ENCODE results near the gene ACTR10. TPM values are rescaled to one million over a fixed set of nuclear protein-coding genes. Genes with fewer than 3 reads are reported as not detected.
A peak's percentile ranks its signal among the peaks of the same experiment; 100 is the strongest.

Gene ACTR10
- total and polyA plus RNA-seq, 4 donors: 98.0 to 148 (median 136) TPM

DNA sequence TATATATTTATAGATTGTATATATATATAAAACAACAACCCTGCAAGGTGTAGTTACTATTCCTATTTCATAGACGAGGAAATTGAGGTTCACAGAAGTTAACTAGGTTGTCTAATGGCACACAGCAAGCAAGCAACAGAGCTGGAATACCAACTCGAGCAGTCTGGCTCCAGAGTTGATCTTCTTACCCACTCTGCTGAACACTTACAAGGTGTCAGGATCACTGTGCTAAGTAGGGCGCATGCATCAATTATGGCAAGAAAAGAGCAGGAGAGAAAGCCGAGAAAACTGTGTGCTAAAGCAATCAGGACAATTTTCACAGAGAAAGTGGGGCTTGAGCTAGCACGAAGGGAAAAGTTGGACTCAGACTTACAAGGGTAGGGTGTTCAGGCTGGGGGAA is 32.1 kb upstream of the ACTR10 start:
- Histone ChIP-seq H3K4me1 (ENCODE audit: control insufficient read depth, insufficient read depth, low read length) (no peaks in the 10 kb centered on the region), H3K27me3 (ENCODE audit: control insufficient read depth, insufficient read depth, low read length) (no peaks in the 10 kb centered on the region), H3K4me3 (ENCODE audit: low read depth, low read length) (no peak overlapping the region), H3K36me3 (ENCODE audit: control insufficient read depth, insufficient read depth, low read length) (no peaks in the 10 kb centered on the region), H3K9me3 (ENCODE audit: control insufficient read depth, insufficient read depth, low read length) (no peaks in the 10 kb centered on the region), H3K27ac (ENCODE audit: low read depth, low read length) (no peak overlapping the region)
- DNase-seq (ENCODE audit: low read depth in 4 of 6, low spot score in 6 of 6): no peak
- WGBS (ENCODE audit: insufficient coverage): 85% methylated on average over 4 of the region's 5 CpGs

DNA sequence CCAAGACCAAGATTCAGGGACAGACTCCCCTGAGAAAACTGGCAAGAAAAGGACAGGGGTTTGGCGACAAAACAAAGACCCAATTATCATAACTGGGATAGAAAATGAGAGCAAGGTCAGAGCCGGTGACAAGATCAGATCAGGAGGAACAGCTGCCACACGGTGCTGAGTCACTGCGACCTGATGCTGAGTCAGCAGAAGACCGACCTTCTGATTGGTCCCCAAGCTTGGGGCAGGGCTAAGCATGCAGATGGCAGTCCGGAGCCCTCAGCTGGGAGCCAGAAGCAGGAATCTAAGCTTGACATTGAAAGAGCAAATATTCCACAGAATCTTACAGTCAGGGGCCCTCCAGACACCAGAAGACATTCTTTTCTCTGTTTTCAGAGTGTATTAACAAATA is 28.9 kb upstream of the ACTR10 start:
- H3K36me3 ChIP-seq (ENCODE audit: control insufficient read depth, insufficient read depth, low read length): no peaks in the 10 kb centered on the region
- WGBS (ENCODE audit: insufficient coverage): 25% methylated on average over 6 of the region's 6 CpGs
- no peak overlapping the region for H3K27ac ChIP-seq (ENCODE audit: low read depth, low read length)
- no peaks in the 10 kb centered on the region for H3K9me3 ChIP-seq (ENCODE audit: control insufficient read depth, insufficient read depth, low read length)
- H3K4me1 ChIP-seq (ENCODE audit: control insufficient read depth, insufficient read depth, low read length): no peaks in the 10 kb centered on the region
- no peak overlapping the region for H3K4me3 ChIP-seq (ENCODE audit: low read depth, low read length)
- peak in 2 of 6 donors; percentile 29 to 30 for DNase-seq (ENCODE audit: low read depth in 4 of 6, low spot score in 6 of 6)
- no peaks in the 10 kb centered on the region for H3K27me3 ChIP-seq (ENCODE audit: control insufficient read depth, insufficient read depth, low read length)

DNA sequence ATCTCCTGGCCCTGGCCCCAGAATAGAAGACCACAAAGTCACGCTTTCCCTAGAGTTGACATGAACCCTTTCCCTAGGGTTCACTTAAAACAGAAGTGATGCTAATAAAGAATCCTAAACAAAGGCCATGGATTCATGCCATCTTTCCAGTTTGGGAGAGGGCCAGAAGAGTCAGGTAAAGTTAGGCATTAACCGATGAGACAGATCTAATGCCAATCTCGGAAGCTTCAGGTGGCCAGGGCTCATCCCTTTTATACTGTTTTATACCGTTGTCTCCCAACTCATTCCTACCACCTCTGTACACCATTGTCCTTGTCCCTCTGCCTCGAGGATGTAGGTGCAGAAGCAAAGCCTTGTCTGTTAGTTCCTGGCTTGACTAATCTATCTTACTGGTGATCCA is 22.8 kb upstream of the ACTR10 start:
- no peaks in the 10 kb centered on the region for H3K9me3 ChIP-seq (ENCODE audit: control insufficient read depth, insufficient read depth, low read length)
- no peak overlapping the region for H3K27ac ChIP-seq (ENCODE audit: low read depth, low read length)
- DNase-seq (ENCODE audit: low read depth in 4 of 6, low spot score in 6 of 6): no peak
- H3K36me3 ChIP-seq (ENCODE audit: control insufficient read depth, insufficient read depth, low read length): no peaks in the 10 kb centered on the region
- H3K4me3 ChIP-seq (ENCODE audit: low read depth, low read length): no peak overlapping the region
- H3K27me3 ChIP-seq (ENCODE audit: control insufficient read depth, insufficient read depth, low read length): no peaks in the 10 kb centered on the region
- H3K4me1 ChIP-seq (ENCODE audit: control insufficient read depth, insufficient read depth, low read length): no peaks in the 10 kb centered on the region
- WGBS (ENCODE audit: insufficient coverage): 85% methylated on average over 3 of the region's 5 CpGs

DNA sequence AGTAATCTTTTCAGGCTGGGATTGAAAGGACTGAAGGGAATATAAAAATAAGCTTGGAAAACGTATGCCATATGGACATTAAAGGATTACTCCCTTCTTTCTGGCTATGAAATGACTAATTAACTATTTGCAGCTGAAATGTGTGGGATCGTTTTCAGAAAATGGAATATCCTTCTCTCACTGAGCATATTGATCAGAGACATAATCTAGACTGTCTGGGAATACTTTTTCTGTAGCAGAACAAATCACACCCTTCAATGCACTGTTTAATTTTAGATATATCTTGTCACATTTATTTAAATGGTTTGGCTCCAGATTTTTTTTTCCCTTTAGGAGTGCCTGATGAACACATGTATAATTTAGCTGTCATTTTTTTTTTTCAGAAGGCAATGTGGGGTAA is 10.8 kb upstream of the ACTR10 start:
- no peaks in the 10 kb centered on the region for H3K4me1 ChIP-seq (ENCODE audit: control insufficient read depth, insufficient read depth, low read length)
- no peak overlapping the region for H3K4me3 ChIP-seq (ENCODE audit: low read depth, low read length)
- H3K27me3 ChIP-seq (ENCODE audit: control insufficient read depth, insufficient read depth, low read length): no peaks in the 10 kb centered on the region
- no peak overlapping the region for H3K27ac ChIP-seq (ENCODE audit: low read depth, low read length)
- WGBS (ENCODE audit: insufficient coverage): no CpG with 5 or more reads among the region's 2 CpGs
- H3K9me3 ChIP-seq (ENCODE audit: control insufficient read depth, insufficient read depth, low read length): no peaks in the 10 kb centered on the region
- H3K36me3 ChIP-seq (ENCODE audit: control insufficient read depth, insufficient read depth, low read length): no peaks in the 10 kb centered on the region
- DNase-seq (ENCODE audit: low read depth in 4 of 6, low spot score in 6 of 6): peak in 2 of 6 donors; percentile 23 to 70

DNA sequence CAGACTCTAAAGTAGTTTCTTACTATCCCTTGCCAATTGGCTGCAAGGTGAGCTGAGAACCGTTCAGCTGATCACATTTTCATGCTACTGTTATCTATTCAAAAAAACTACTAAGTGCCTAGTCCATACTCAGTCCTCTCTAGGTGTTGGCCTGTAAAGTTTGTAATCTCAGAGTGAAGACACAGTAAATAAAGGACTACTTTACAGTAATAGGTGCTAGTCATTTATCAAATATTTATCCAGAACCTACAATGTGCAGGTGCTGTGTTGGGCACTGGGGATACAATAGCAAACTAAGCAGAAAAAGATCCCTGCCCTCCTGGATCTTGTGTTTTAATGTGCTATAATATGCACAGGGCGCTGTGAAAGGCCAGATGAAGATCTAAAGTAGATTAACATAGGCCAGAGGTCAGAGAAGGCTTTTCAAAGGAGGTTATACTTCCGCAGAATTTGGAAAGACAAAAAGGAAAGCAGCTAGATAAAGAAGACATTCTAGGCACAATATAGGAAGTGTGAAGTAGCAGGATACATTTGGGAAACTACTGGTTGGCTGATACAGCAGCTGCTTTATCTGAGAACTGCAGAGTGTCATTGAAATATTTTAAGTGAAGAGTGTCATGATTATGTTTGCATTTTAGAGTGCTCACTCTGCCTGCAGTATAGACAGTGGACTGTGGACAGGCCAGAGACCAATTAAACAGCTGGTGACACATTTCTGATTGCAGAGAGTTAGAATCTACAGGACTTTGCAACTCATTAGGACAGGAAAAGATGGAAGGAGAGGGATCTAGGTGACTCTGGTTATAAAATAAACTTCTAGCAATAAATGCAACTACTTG is 8.0 kb upstream of the ACTR10 start:
- H3K4me3 ChIP-seq (ENCODE audit: low read depth, low read length): no peak overlapping the region
- WGBS (ENCODE audit: insufficient coverage): 71% methylated on average over 2 of the region's 3 CpGs
- H3K36me3 ChIP-seq (ENCODE audit: control insufficient read depth, insufficient read depth, low read length): no peaks in the 10 kb centered on the region
- no peaks in the 10 kb centered on the region for H3K27me3 ChIP-seq (ENCODE audit: control insufficient read depth, insufficient read depth, low read length)
- DNase-seq (ENCODE audit: low read depth in 4 of 6, low spot score in 6 of 6): no peak
- no peak overlapping the region for H3K27ac ChIP-seq (ENCODE audit: low read depth, low read length)
- no peaks in the 10 kb centered on the region for H3K4me1 ChIP-seq (ENCODE audit: control insufficient read depth, insufficient read depth, low read length)
- no peaks in the 10 kb centered on the region for H3K9me3 ChIP-seq (ENCODE audit: control insufficient read depth, insufficient read depth, low read length)

DNA sequence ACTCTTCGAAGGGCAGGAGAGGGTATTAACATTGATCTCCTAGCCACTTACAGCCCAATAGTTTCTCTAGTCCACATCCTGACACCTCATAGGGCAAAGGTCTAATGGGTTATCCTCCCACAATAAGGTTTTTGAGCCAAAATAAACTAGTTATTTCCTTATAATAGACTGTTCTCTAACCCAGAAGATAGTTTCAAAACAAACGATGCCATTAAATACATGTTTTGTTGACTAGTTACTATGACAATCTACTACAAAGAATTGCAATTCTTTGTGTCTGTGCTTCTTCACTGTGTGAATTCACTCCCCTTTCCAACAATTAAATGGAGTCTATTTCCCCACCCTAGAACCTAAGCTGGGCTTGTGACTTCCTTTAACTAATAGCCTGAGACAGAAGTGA is 6.4 kb upstream of the ACTR10 start:
- no peak for DNase-seq (ENCODE audit: low read depth in 4 of 6, low spot score in 6 of 6)
- Histone ChIP-seq H3K9me3 (ENCODE audit: control insufficient read depth, insufficient read depth, low read length) (no peaks in the 10 kb centered on the region), H3K27me3 (ENCODE audit: control insufficient read depth, insufficient read depth, low read length) (no peaks in the 10 kb centered on the region), H3K4me1 (ENCODE audit: control insufficient read depth, insufficient read depth, low read length) (no peaks in the 10 kb centered on the region), H3K36me3 (ENCODE audit: control insufficient read depth, insufficient read depth, low read length) (no peaks in the 10 kb centered on the region), H3K4me3 (ENCODE audit: low read depth, low read length) (no peak overlapping the region), H3K27ac (ENCODE audit: low read depth, low read length) (no peak overlapping the region)
- WGBS (ENCODE audit: insufficient coverage): no CpG with 5 or more reads among the region's 2 CpGs

DNA sequence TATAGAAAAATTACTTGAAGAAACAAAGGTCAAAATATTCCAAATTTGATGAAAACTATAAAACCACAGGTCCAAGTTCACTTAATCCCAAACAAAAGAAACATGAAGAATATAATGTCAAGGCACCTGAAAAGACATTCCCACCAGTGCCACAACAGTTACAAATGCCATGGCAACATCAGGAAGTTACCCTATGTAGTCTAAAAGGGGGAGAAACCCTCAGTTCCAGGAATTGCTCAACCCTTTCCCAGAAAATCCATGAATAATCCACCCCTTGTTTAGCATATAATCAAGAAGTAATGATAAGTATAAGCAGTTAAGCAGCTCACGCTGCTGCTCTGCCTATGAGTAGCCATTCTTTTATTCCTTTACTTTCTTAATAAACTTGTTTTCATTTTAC is 3.8 kb upstream of the ACTR10 start:
- WGBS (ENCODE audit: insufficient coverage): 83% methylated on average over 1 of the region's 1 CpG
- DNase-seq (ENCODE audit: low read depth in 4 of 6, low spot score in 6 of 6): no peak
- Histone ChIP-seq H3K9me3 (ENCODE audit: control insufficient read depth, insufficient read depth, low read length) (no peaks in the 10 kb centered on the region), H3K27me3 (ENCODE audit: control insufficient read depth, insufficient read depth, low read length) (no peaks in the 10 kb centered on the region), H3K4me3 (ENCODE audit: low read depth, low read length) (no peak overlapping the region), H3K27ac (ENCODE audit: low read depth, low read length) (no peak overlapping the region), H3K4me1 (ENCODE audit: control insufficient read depth, insufficient read depth, low read length) (no peaks in the 10 kb centered on the region), H3K36me3 (ENCODE audit: control insufficient read depth, insufficient read depth, low read length) (no peaks in the 10 kb centered on the region)

DNA sequence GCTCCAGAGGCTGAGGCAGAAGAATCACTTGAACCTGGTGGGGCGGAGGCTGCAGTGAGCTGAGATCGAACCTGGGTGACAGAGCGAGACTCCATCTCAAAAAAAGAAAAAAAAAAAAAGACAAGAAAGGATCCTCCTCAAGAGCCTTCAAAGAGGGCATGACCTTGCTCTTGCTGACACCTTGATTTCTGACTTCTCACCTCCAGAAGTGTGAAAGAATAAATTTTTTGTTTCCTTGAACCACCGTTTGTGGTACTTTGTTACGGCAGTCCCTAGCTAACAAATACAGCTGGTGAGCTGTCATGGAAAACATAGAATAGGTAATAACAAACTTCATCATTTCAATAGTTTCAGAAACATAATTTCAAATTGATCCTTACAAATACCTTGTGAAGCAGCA is 1.9 kb upstream of the ACTR10 start:
- no peak for DNase-seq (ENCODE audit: low read depth in 4 of 6, low spot score in 6 of 6)
- WGBS (ENCODE audit: insufficient coverage): no CpG with 5 or more reads among the region's 5 CpGs
- H3K27ac ChIP-seq (ENCODE audit: low read depth, low read length): no peak overlapping the region

DNA sequence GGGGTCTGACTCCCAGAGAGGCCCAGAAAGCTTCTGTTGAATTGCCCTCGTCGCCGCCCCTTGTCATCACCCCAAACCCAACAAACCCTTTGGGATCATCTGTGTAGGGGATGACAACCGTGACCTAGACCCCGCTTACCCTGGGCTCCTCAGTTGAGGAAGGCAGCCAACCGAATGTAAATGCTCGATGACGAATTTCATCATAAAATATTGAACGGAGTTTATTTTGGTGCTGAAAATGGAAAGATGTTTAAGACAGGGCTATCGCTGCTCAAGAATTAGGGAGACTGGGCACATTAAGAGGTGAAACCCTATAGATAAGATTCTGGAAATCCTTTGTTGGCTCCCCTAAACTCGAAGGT is 512 bp downstream of the ACTR10 start:
- H3K4me1 ChIP-seq (ENCODE audit: control insufficient read depth, insufficient read depth, low read length): peaks cover 4% of the 10 kb centered on the region
- peak in 2 of 6 donors; percentile 15 to 17 for DNase-seq (ENCODE audit: low read depth in 4 of 6, low spot score in 6 of 6)
- H3K27me3 ChIP-seq (ENCODE audit: control insufficient read depth, insufficient read depth, low read length): no peaks in the 10 kb centered on the region
- peaks cover 16% of the 10 kb centered on the region for H3K36me3 ChIP-seq (ENCODE audit: control insufficient read depth, insufficient read depth, low read length)
- peak overlapping the region; percentile 94 for H3K27ac ChIP-seq (ENCODE audit: low read depth, low read length)
- 0% methylated on average over 3 of the region's 11 CpGs for WGBS (ENCODE audit: insufficient coverage)
- H3K9me3 ChIP-seq (ENCODE audit: control insufficient read depth, insufficient read depth, low read length): no peaks in the 10 kb centered on the region
- peak overlapping the region; percentile 90 for H3K4me3 ChIP-seq (ENCODE audit: low read depth, low read length)

More for the DNA sequence above, 1.9 kb upstream of the ACTR10 start:
- H3K27me3 ChIP-seq (ENCODE audit: control insufficient read depth, insufficient read depth, low read length): no peaks in the 10 kb centered on the region
- H3K4me1 ChIP-seq (ENCODE audit: control insufficient read depth, insufficient read depth, low read length): peaks cover 4% of the 10 kb centered on the region
- peaks cover 3% of the 10 kb centered on the region for H3K36me3 ChIP-seq (ENCODE audit: control insufficient read depth, insufficient read depth, low read length)
- H3K9me3 ChIP-seq (ENCODE audit: control insufficient read depth, insufficient read depth, low read length): no peaks in the 10 kb centered on the region
- H3K4me3 ChIP-seq (ENCODE audit: low read depth, low read length): no peak overlapping the region

DNA sequence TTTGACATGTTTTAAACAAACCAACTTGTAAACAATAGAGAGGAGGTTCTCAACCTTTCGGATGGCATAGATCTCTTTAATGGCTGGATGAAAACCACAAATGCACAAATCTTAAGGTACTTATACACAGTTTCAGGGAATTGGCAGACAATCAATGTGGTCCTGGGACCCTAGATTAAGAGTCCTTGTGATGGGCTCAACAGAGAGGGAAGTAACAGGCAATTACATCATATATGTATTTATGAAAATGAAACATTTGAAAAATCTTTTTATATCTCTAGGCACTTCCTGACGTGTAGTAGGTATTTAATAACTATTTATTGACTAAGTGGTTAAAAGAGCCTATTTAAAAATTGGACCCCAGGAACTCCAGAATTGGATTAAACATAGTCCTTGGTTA is 897 bp downstream of the ACTR10 start:
- Histone ChIP-seq H3K4me1 (ENCODE audit: control insufficient read depth, insufficient read depth, low read length) (peaks cover 4% of the 10 kb centered on the region), H3K27ac (ENCODE audit: low read depth, low read length) (peak overlapping the region; percentile 94), H3K4me3 (ENCODE audit: low read depth, low read length) (peak overlapping the region; percentile 90), H3K36me3 (ENCODE audit: control insufficient read depth, insufficient read depth, low read length) (peaks cover 18% of the 10 kb centered on the region), H3K27me3 (ENCODE audit: control insufficient read depth, insufficient read depth, low read length) (no peaks in the 10 kb centered on the region), H3K9me3 (ENCODE audit: control insufficient read depth, insufficient read depth, low read length) (no peaks in the 10 kb centered on the region)
- DNase-seq (ENCODE audit: low read depth in 4 of 6, low spot score in 6 of 6): peak in 1 of 6 donors; percentile 30
- WGBS (ENCODE audit: insufficient coverage): no CpG with 5 or more reads among the region's 2 CpGs
